ENCODE results near the gene C17orf67. TPM values are rescaled to one million over a fixed set of nuclear protein-coding genes. Genes with fewer than 3 reads are reported as not detected.

The C17orf67 gene
- total and polyA plus RNA-seq, 5 donors: 0.43 to 1.3 (median 0.95) TPM

DNA sequence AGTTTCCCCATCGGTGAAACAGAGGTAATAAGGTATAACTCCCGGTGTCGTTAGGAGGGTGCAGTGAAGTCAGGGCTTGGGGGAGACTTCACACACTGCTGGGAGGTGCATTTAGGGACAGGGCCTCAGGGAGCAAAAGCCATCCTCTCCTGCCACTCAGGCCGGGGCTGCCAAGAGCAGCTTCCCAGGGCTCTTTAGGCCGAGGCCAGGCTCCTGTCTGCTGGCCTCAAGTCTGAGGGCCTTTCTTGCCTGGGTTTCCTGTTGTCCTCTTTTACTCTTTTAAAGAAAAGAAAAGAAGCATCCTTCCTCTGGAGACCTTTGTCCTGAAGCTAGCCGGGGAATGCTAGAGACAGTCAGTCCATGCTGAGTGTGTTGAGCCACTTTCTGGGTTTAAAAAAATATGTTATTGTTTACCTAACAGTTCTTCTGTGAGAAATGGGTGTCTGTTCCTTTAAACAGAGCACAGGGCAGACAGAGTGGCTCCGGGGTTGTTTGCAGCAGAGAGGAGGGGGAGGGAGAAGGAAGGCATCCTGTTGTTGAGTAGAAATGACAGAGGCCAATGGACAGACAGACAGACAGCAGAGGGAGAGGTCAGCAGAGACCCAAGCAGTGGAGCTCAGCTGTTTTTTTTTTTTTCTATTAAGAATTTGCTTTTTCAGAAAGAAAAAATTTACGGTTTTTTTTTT, 79.1 kb downstream of the C17orf67 start:
- no peak overlapping the region for H3K27ac ChIP-seq (ENCODE audit: low read length)
- no peaks in the 10 kb centered on the region for H3K9me3 ChIP-seq (ENCODE audit: control insufficient read depth, low read length)
- ATAC-seq (peak in 1 of 2 donors; percentile 65), DNase-seq (no peak)
- 39% methylated on average over 8 of the region's 8 CpGs for WGBS
- H3K27me3 ChIP-seq (ENCODE audit: control insufficient read depth, insufficient read depth): no peaks in the 10 kb centered on the region
- peaks cover 11% of the 10 kb centered on the region for H3K4me1 ChIP-seq (ENCODE audit: control insufficient read depth, insufficient read depth, low read length)
- intact Hi-C loops (cut with DNase I): no loop called here
- H3K4me3 ChIP-seq (ENCODE audit: low read length): no peak overlapping the region

DNA sequence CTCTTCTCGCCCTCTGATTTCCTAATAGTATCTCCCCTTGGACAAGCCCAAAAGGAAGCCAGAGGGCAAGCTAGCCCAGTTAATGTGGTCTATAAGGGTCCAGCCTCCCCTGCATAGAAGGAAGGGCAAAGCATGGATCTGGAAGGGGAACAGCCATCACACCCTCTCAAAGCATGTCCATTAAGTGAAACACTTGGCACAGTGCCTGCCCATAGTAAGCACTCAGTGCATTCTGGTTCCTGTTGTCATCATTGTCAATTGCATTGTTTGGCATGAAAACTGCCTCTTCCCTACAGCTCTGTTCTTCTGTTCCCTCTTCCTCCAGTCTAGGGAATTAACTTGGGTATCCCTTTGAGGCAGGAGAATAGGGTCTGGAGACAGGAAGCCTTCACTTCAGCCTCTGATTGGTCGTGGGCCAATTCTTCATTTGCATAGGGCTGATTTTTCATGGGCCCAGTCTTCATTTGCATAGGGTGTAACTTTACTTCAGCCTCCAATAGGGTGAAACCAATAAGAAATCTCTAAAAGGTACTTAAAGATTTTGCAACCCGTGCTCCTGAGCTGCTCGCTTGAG, 81.4 kb downstream of the C17orf67 start:
- no peak for ATAC-seq
- peak in 1 of 3 donors; percentile 17 for DNase-seq
- intact Hi-C loops (cut with DNase I): no loop called here
- no peaks in the 10 kb centered on the region for H3K27me3 ChIP-seq (ENCODE audit: control insufficient read depth, insufficient read depth)
- 86% methylated on average over 4 of the region's 4 CpGs for WGBS
- H3K4me1 ChIP-seq (ENCODE audit: control insufficient read depth, insufficient read depth, low read length): peaks cover 11% of the 10 kb centered on the region
- no peak overlapping the region for H3K4me3 ChIP-seq (ENCODE audit: low read length)
- no peak overlapping the region for H3K27ac ChIP-seq (ENCODE audit: low read length)
- H3K9me3 ChIP-seq (ENCODE audit: control insufficient read depth, low read length): no peaks in the 10 kb centered on the region

DNA sequence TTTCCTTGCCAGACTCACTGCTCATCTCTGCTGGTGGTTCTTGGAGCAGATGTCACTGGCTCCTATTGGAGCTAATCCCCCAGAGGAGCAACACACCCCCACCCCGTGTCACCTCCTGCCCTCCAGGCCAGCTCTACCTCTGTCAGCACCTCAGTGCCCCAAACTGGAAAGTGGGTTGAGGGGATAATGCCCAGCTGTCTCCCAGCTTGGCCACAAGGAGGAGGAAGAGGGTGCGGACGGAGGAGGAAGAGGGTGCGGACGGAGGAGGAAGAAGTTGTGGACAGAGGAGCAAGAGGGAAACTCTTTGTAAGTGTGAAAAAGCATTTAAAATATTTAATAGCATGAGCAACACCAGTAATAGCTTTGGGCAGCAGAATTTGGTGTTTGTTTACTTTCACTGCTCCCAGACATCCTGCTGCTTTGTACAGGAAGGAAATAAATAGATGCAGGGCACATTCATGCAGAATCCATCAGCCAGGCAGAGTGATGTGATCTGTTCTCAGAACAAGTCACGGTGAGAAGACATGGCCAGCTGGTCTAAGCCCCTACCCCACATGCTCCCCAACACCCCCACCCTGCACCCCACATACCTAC, 82.5 kb downstream of the C17orf67 start:
- intact Hi-C loops (cut with DNase I): no loop called here
- no peaks in the 10 kb centered on the region for H3K27me3 ChIP-seq (ENCODE audit: control insufficient read depth, insufficient read depth)
- no peaks in the 10 kb centered on the region for H3K9me3 ChIP-seq (ENCODE audit: control insufficient read depth, low read length)
- no peak overlapping the region for H3K4me3 ChIP-seq (ENCODE audit: low read length)
- ATAC-seq (no peak), DNase-seq (peak in 1 of 3 donors; percentile 55)
- WGBS: 54% methylated on average over 6 of the region's 6 CpGs
- peaks cover 11% of the 10 kb centered on the region for H3K4me1 ChIP-seq (ENCODE audit: control insufficient read depth, insufficient read depth, low read length)
- H3K27ac ChIP-seq (ENCODE audit: low read length): no peak overlapping the region

DNA sequence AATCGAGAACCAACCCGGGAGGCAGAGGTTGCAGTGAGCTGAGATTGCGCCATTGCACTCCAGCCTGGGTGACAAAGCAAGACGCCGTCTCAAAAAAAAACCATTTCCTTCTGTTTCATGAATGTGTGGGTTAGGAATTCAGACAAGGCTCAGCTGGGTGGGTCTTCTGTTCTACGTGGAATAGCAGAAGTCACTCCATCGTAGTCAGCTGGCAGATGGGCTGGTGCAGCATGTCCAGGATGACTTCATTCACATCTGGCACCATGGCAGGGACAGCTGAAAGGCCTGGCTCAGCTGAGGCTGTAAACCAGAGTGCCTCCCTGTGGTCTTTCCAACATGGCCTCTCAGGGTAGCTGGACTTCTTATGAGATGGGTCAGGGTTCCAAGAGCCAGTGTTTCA, 89.0 kb downstream of the C17orf67 start:
- ATAC-seq: no peak
- 87% methylated on average over 7 of the region's 7 CpGs for WGBS

GRCh38 chr17:56742601-56743000, 91.1 kb downstream of the C17orf67 start:
- no peak overlapping the region for H3K4me3 ChIP-seq (ENCODE audit: low read length)
- intact Hi-C loops (cut with DNase I): no loop called here
- ATAC-seq (no peak), DNase-seq (no peak)
- no peaks in the 10 kb centered on the region for H3K4me1 ChIP-seq (ENCODE audit: control insufficient read depth, insufficient read depth, low read length)
- H3K9me3 ChIP-seq (ENCODE audit: control insufficient read depth, low read length): no peaks in the 10 kb centered on the region
- no peaks in the 10 kb centered on the region for H3K27me3 ChIP-seq (ENCODE audit: control insufficient read depth, insufficient read depth)
- WGBS: 75% methylated on average over 4 of the region's 4 CpGs
- no peak overlapping the region for H3K27ac ChIP-seq (ENCODE audit: low read length)

More for the DNA sequence above, 89.0 kb downstream of the C17orf67 start:
- intact Hi-C loops (cut with DNase I): no loop called here
- no peak overlapping the region for H3K27ac ChIP-seq (ENCODE audit: low read length)
- no peak overlapping the region for H3K4me3 ChIP-seq (ENCODE audit: low read length)
- H3K9me3 ChIP-seq (ENCODE audit: control insufficient read depth, low read length): no peaks in the 10 kb centered on the region
- no peaks in the 10 kb centered on the region for H3K4me1 ChIP-seq (ENCODE audit: control insufficient read depth, insufficient read depth, low read length)
- no peaks in the 10 kb centered on the region for H3K27me3 ChIP-seq (ENCODE audit: control insufficient read depth, insufficient read depth)
- no peak for DNase-seq

Other genes starting within 250 kb of the C17orf67 start
- gene NOG, start 240.2 kb downstream of the C17orf67 start, total RNA-seq: 1 to 10 TPM in 1 of 4 donors, under 1 TPM in 3; 0.14 to 1.1 (median 0.36) TPM
- gene NOG, start 240.2 kb downstream of the C17orf67 start, polyA plus RNA-seq: 0.34 TPM
- 1 to 10 TPM; 4.7 to 6.0 (median 5.7) TPM for gene DGKE, start 231 bp upstream of the C17orf67 start, total RNA-seq
- 2.4 TPM for gene DGKE, start 231 bp upstream of the C17orf67 start, polyA plus RNA-seq
- gene TRIM25, start 80.1 kb upstream of the C17orf67 start, total RNA-seq: 10 to 100 TPM; 20.5 to 25.7 (median 21.4) TPM
- gene TRIM25, start 80.1 kb upstream of the C17orf67 start, polyA plus RNA-seq: 9.8 TPM
- gene COIL, start 127.1 kb upstream of the C17orf67 start, total RNA-seq: 10 to 100 TPM in 2 of 4 donors, 1 to 10 TPM in 2; 9.1 to 10.7 (median 10.2) TPM
- 7.7 TPM for gene COIL, start 127.1 kb upstream of the C17orf67 start, polyA plus RNA-seq
- gene SCPEP1, start 144.2 kb upstream of the C17orf67 start, total RNA-seq: 10 to 100 TPM; 49.7 to 65.0 (median 58.1) TPM
- gene SCPEP1, start 144.2 kb upstream of the C17orf67 start, polyA plus RNA-seq: 87.9 TPM

Measured in right cardiac atrium (tissue), 5 donors.